Measurements from ENCODE around the gene PIEZO1.

- TF ChIP-seq CTCF (IDR thresholded peaks at IDR 0.05): no peak
- no peak for TF ChIP-seq POLR2A (IDR thresholded peaks at IDR 0.05)
- TF ChIP-seq POLR2AphosphoS5 (IDR thresholded peaks at IDR 0.05): no peak
These were observed 40.1 kb upstream of the PIEZO1 start for GRCh38 chr16:88825146-88825545.
